ENCODE measurements around the gene ERC1. TPM values are rescaled to one million over a fixed set of nuclear protein-coding genes. Genes with fewer than 3 reads are reported as not detected.

The ERC1 gene
- total RNA-seq, 1 experiment from 2014 or later = 12.3 TPM

DNA sequence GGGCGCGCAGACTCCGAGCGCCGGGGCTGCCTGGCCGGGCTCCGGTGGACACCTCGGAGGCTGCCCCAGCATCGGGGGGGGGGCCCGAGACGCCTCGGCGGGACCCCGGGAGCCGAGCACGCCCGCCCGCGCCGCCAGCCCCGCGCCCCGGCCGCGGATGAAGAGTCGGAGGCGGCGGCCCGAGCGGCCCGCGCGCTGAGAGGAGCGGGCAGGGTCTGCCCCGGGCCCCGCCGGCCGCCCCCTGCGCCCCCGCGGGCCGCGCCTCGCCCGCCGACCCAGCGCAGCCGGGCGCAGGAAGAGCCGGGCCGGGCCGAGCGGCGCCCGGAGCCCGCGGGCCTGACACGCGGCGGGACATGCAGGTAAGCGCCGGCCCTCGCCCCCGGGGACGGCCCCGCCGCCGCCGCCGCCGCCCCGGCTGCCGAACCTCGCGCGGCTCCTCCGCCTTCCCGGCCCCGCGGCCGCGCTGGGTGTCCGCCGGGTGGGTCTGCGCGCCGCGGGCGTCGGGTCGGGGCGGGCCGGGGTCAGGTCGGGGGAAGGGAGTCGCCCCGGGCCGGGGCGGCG is 539.6 kb downstream of the ERC1 start:
- Histone ChIP-seq H3K4me3 (ENCODE audit: low read length) (peak overlapping the region; percentile 65), H3K4me2 (ENCODE audit: low read length) (peak overlapping the region; percentile 86), H3K27ac (ENCODE audit: low read length) (no peak overlapping the region), H4K20me1 (ENCODE audit: low read length) (no peaks in the 10 kb centered on the region), H3K9me2 (replicated peaks; ENCODE audit: low read length) (no peaks in the 10 kb centered on the region), H3K9me3 (ENCODE audit: low read length) (no peaks in the 10 kb centered on the region), H3K4me1 (ENCODE audit: insufficient read depth, low read length) (peaks cover 10% of the 10 kb centered on the region), H3F3A (ENCODE audit: low read length, unreplicated experiment) (no peaks in the 10 kb centered on the region), H3K79me2 (ENCODE audit: low read length) (no peaks in the 10 kb centered on the region), H3K9ac (ENCODE audit: low read length) (no peak overlapping the region), H3K27me3 (ENCODE audit: low read length) (peaks cover 13% of the 10 kb centered on the region), H3K36me3 (ENCODE audit: low read depth, low read length) (no peaks in the 10 kb centered on the region), H2AFZ (ENCODE audit: low read length) (peak overlapping the region; percentile 74; the same call in 1 of the 2 replicates)
- ChIA-PET POLR2A (ENCODE audit: unreplicated experiment) (no interaction called here), CTCF (no interaction called here)
- no peak for TF ChIP-seq EZH2 (IDR thresholded peaks at IDR 0.05; ENCODE audit: low read length, unreplicated experiment)
- no peak for TF ChIP-seq EZH2phosphoT487 (IDR thresholded peaks at IDR 0.05; ENCODE audit: borderline replicate concordance, low read length)
- TF ChIP-seq, protein P1, sequence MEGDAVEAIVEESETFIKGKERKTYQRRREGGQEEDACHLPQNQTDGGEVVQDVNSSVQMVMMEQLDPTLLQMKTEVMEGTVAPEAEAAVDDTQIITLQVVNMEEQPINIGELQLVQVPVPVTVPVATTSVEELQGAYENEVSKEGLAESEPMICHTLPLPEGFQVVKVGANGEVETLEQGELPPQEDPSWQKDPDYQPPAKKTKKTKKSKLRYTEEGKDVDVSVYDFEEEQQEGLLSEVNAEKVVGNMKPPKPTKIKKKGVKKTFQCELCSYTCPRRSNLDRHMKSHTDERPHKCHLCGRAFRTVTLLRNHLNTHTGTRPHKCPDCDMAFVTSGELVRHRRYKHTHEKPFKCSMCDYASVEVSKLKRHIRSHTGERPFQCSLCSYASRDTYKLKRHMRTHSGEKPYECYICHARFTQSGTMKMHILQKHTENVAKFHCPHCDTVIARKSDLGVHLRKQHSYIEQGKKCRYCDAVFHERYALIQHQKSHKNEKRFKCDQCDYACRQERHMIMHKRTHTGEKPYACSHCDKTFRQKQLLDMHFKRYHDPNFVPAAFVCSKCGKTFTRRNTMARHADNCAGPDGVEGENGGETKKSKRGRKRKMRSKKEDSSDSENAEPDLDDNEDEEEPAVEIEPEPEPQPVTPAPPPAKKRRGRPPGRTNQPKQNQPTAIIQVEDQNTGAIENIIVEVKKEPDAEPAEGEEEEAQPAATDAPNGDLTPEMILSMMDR (conservative IDR thresholded peaks at IDR 0.05; ENCODE audit: low read depth, low read length) = no peak
- peak; percentile 27 for ATAC-seq
- DNase-seq = no peak
- intact Hi-C loops (cut with micrococcal nuclease) = no loop called here
- no TSS peak for BruUV-seq (replicated peaks)

DNA sequence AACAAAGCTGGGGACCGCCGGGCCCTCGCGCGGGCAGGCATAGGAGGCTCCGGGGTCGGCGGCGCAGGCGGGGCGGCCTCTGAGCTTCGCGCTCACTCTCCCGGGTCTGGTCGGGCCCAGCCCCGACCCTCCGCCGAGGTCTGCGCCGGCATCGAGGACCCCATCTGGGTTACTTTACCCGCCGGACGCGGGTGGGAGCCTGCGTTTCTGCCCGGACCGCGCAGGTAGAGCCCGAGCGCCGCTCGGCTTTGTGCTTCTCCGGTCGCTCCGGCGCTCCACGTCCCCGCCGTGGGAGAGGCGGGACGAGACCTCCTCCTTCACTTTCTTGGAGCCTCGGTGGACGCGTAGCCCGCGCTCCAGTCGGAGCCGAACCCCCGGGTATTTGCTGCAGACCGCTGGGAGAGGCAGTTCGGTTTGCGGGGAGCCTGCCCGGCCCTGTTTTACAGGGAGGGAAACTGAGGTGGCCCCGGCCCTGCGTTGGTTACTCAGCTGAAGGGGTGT is 540.2 kb downstream of the ERC1 start:
- Histone ChIP-seq H3K9me2 (replicated peaks; ENCODE audit: low read length) (no peaks in the 10 kb centered on the region), H3K9ac (ENCODE audit: low read length) (no peak overlapping the region), H3K36me3 (ENCODE audit: low read depth, low read length) (no peaks in the 10 kb centered on the region), H3K9me3 (ENCODE audit: low read length) (no peaks in the 10 kb centered on the region), H3F3A (ENCODE audit: low read length, unreplicated experiment) (no peaks in the 10 kb centered on the region), H3K79me2 (ENCODE audit: low read length) (no peaks in the 10 kb centered on the region), H3K4me2 (ENCODE audit: low read length) (peak overlapping the region; percentile 86), H3K4me1 (ENCODE audit: insufficient read depth, low read length) (peaks cover 10% of the 10 kb centered on the region), H3K27ac (ENCODE audit: low read length) (no peak overlapping the region), H3K27me3 (ENCODE audit: low read length) (peaks cover 13% of the 10 kb centered on the region), H3K4me3 (ENCODE audit: low read length) (peak overlapping the region; percentile 65), H2AFZ (ENCODE audit: low read length) (peak overlapping the region; percentile 74), H4K20me1 (ENCODE audit: low read length) (no peaks in the 10 kb centered on the region)
- no peak for DNase-seq
- ChIA-PET POLR2A (ENCODE audit: unreplicated experiment) (no interaction called here), CTCF (no interaction called here)
- peak; percentile 25 for ATAC-seq
- TF ChIP-seq, protein P1 (conservative IDR thresholded peaks at IDR 0.05; ENCODE audit: low read depth, low read length) = no peak
- peak; percentile 77 for TF ChIP-seq EZH2 (IDR thresholded peaks at IDR 0.05; ENCODE audit: low read length, unreplicated experiment)
- intact Hi-C loops (cut with micrococcal nuclease) = no loop called here
- no TSS peak for BruUV-seq (replicated peaks)

DNA sequence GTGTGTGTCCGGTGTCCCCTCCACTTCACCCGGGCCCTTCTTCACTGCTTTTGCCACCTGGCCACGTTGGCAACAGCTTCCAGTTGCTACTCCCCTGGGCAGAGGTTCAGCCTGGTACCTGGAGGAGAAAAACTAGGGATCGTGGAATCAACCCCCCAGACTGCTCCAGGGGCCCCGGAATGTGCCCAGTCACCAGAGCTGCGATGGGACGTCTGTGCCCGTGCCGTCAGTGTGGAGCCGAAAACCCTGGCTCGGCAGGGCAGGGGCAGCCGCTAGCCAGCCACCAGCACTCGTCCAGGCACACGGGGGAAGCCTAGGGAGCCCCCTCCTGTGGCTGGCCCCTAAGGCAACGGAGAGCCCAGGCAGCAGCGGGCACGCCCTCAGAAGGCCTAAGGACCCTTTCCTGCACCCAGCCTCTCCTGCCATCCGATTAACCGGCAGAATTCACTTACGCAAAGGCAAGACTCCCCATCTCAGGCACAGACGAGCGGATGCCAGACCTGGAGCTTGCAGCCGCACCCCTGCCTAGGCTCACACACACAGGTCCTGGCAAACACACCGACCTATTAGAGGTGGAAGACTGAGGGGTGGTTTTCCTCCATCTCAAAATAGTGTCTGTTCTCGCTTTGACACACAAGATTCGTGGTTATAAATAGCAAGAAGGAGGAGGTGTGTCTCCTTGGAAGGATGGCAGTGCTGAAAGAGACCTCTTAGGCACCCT is 540.8 kb downstream of the ERC1 start:
- DNase-seq (no peak), ATAC-seq (no peak)
- intact Hi-C loops (cut with micrococcal nuclease) = no loop called here
- ChIA-PET CTCF (no interaction called here), POLR2A (ENCODE audit: unreplicated experiment) (no interaction called here)
- Histone ChIP-seq H3K36me3 (ENCODE audit: low read depth, low read length) (no peaks in the 10 kb centered on the region), H4K20me1 (ENCODE audit: low read length) (no peaks in the 10 kb centered on the region), H3K9me2 (replicated peaks; ENCODE audit: low read length) (no peaks in the 10 kb centered on the region), H2AFZ (ENCODE audit: low read length) (peak overlapping the region; percentile 74; the same call in 1 of the 2 replicates), H3K4me3 (ENCODE audit: low read length) (peak overlapping the region; percentile 65), H3K27me3 (ENCODE audit: low read length) (peaks cover 13% of the 10 kb centered on the region), H3K27ac (ENCODE audit: low read length) (no peak overlapping the region), H3K4me2 (ENCODE audit: low read length) (peak overlapping the region; percentile 86), H3F3A (ENCODE audit: low read length, unreplicated experiment) (no peaks in the 10 kb centered on the region), H3K9ac (ENCODE audit: low read length) (no peak overlapping the region), H3K79me2 (ENCODE audit: low read length) (no peaks in the 10 kb centered on the region), H3K4me1 (ENCODE audit: insufficient read depth, low read length) (peaks cover 10% of the 10 kb centered on the region), H3K9me3 (ENCODE audit: low read length) (no peaks in the 10 kb centered on the region)
- no TSS peak for BruUV-seq (replicated peaks)
- TF ChIP-seq, protein P1 (conservative IDR thresholded peaks at IDR 0.05; ENCODE audit: low read depth, low read length) = no peak
- no peak for TF ChIP-seq EZH2 (IDR thresholded peaks at IDR 0.05; ENCODE audit: low read length, unreplicated experiment)
- no peak for TF ChIP-seq EZH2phosphoT487 (IDR thresholded peaks at IDR 0.05; ENCODE audit: borderline replicate concordance, low read length)
